Esophagus muscularis mucosa (tissue), 4 donors: ENCODE measurements around the gene EHD3. TPM values are rescaled to one million over a fixed set of nuclear protein-coding genes. Genes with fewer than 3 reads are reported as not detected.

Source experiments
- DNase-seq: peaks from one replicate; pipeline ENCODE4 v3.0.0-alpha.2; 2017; ENCODE audit errors: extremely low spot score
- H3K27ac ChIP-seq, 4 donors: fragments of 200-600 bp; sonication (generic); replicated peaks in 1 of 4; 1 replicate in 3 of 4; 2 replicates in 1 of 4; pipeline ENCODE4 v1.5.1; 2016 to 2019; ENCODE audit warnings: mild to moderate bottlenecking in 1 of 4
- H3K27me3 ChIP-seq, 4 donors: fragments of 200-600 bp; sonication (generic); one replicate each; pipeline versions ENCODE4 v1.5.1 to v1.6.0; 2016 to 2019
- H3K36me3 ChIP-seq, 4 donors: fragments of 200-600 bp; sonication (generic); one replicate each; pipeline ENCODE4 v1.5.1; 2016 to 2019
- H3K4me1 ChIP-seq, 4 donors: fragments of 200-600 bp; sonication (generic); one replicate each; pipeline ENCODE4 v1.5.1; 2016 to 2019
- H3K4me3 ChIP-seq, 4 donors: fragments of 200-600 bp; sonication (generic); 1 replicate in 2 of 4; 2 replicates in 2 of 4; pipeline ENCODE4 v1.5.1; 2016 to 2019; ENCODE audit warnings: mild to moderate bottlenecking in 4 of 4, moderate library complexity in 1 of 4
- H3K9me3 ChIP-seq, 4 donors: fragments of 200-600 bp; sonication (generic); 1 replicate in 3 of 4; 2 replicates in 1 of 4; pipeline ENCODE4 v1.5.1; 2016 to 2019
- CTCF ChIP-seq, 3 experiments: fragments of 200-600 bp in 2 of 3; fragments of 450-650 bp in 1 of 3; sonication (generic) in 2 of 3; IDR thresholded peaks; one replicate each; pipeline ENCODE4 v1.5.1; 2017 to 2019; ENCODE audit warnings: antibody characterized with exemption in 3 of 3, mild to moderate bottlenecking in 2 of 3, moderate library complexity in 1 of 3
- EP300 ChIP-seq: sonication (generic); formaldehyde crosslinking; IDR thresholded peaks from one replicate; pipeline ENCODE4 v1.6.1; 2017; ENCODE audit warnings: antibody characterized with exemption
- POLR2A ChIP-seq: fragments of 450-650 bp; IDR thresholded peaks from one replicate; pipeline ENCODE4 v1.6.1; 2017; ENCODE audit warnings: antibody characterized with exemption, moderate library complexity, mild to moderate bottlenecking, low read depth
- POLR2AphosphoS5 ChIP-seq, 2 donors: sonication (generic); formaldehyde crosslinking; IDR thresholded peaks; one replicate each; pipeline ENCODE4 v1.6.1; 2017; ENCODE audit warnings: antibody characterized with exemption in 2 of 2
- WGBS: methylation state at CpG from one replicate; pipeline ENCODE4 v1.1.5; 2018; 5-methylcytosine and 5-hydroxymethylcytosine counted together
- intact Hi-C: fragments of 100-400 bp; cut with DNase I; formaldehyde crosslinking; loops from one replicate; pipeline ENCODE4 v1.15.1; 2023
- total RNA-seq, 4 donors: library from RNA; depleted of rRNA; stranded (reverse); fragments of >200 nt; gene quantifications; one replicate each; pipeline versions ENCODE4 v1.1.0 to v1.2.1, GENCODE V29; 2016

Gene EHD3
- total RNA-seq, 4 donors from 2014 or later: 3.8 to 7.4 (median 4.6) TPM

GRCh38 chr2:31286961-31287550 is 53.1 kb downstream of the EHD3 start:
- no peak for TF ChIP-seq CTCF (IDR thresholded peaks at IDR 0.05)
- TF ChIP-seq POLR2A: no peak
- TF ChIP-seq POLR2AphosphoS5 (IDR thresholded peaks at IDR 0.05): no peak
- TF ChIP-seq EP300: no peak
- intact Hi-C loops: no loop called here

DNA sequence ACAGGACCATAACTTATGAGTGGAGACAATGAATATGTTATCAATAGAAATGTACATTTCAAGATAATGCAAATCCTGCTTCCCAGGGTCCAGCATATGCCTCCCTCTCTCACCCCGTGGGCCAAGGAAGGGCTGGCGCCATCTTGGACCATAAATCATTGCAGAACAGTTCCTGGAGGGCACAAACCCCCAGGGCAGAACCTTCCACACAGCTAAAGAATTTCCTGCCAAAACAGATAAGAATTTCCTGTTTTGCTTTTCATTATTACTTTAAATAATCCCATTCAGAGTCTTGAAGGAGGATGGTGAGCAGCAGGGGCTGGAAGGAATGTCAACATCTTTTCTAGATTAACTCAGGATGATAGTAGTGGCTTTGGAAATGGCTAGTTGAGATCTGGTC is 53.7 kb downstream of the EHD3 start:
- TF ChIP-seq POLR2AphosphoS5 (IDR thresholded peaks at IDR 0.05) (no peak), CTCF (IDR thresholded peaks at IDR 0.05) (no peak), EP300 (no peak), POLR2A (no peak)
- no peaks in the 10 kb centered on the region for H3K9me3 ChIP-seq
- 64% methylated on average over 2 of the region's 2 CpGs for WGBS
- no peak for DNase-seq
- no peak overlapping the region for H3K4me3 ChIP-seq
- no peaks in the 10 kb centered on the region for H3K36me3 ChIP-seq
- no peaks in the 10 kb centered on the region for H3K4me1 ChIP-seq
- intact Hi-C loops: no loop called here
- no peaks in the 10 kb centered on the region for H3K27me3 ChIP-seq
- H3K27ac ChIP-seq: no peak overlapping the region

More at GRCh38 chr2:31286961-31287550, 53.1 kb downstream of the EHD3 start:
- no peak for DNase-seq
- Histone ChIP-seq H3K4me1 (no peaks in the 10 kb centered on the region), H3K27ac (no peak overlapping the region), H3K9me3 (no peaks in the 10 kb centered on the region), H3K4me3 (no peak overlapping the region), H3K27me3 (no peaks in the 10 kb centered on the region), H3K36me3 (no peaks in the 10 kb centered on the region)
- 86% methylated on average over 5 of the region's 5 CpGs for WGBS

GRCh38 chr2:31294196-31294595 is 60.2 kb downstream of the EHD3 start:
- Histone ChIP-seq H3K4me1 (peaks cover 18 to 27% (median 27%) of the 10 kb centered on the region in 4 donors), H3K27ac (no peak overlapping the region), H3K36me3 (no peaks in the 10 kb centered on the region), H3K4me3 (no peak overlapping the region), H3K27me3 (no peaks in the 10 kb centered on the region), H3K9me3 (no peaks in the 10 kb centered on the region)
- WGBS: 79% methylated on average over 1 of the region's 1 CpG
- intact Hi-C loops: no loop called here
- no peak for DNase-seq
- TF ChIP-seq POLR2A (no peak), CTCF (IDR thresholded peaks at IDR 0.05) (no peak), POLR2AphosphoS5 (IDR thresholded peaks at IDR 0.05) (no peak), EP300 (no peak)

- WGBS: 45% methylated on average over 7 of the region's 8 CpGs
- H3K27me3 ChIP-seq: no peaks in the 10 kb centered on the region
- H3K36me3 ChIP-seq: no peaks in the 10 kb centered on the region
- TF ChIP-seq POLR2AphosphoS5 (IDR thresholded peaks at IDR 0.05): no peak
- no peak for TF ChIP-seq CTCF (IDR thresholded peaks at IDR 0.05)
- peak overlapping the region in 2 of 4 donors; percentile 5 to 31 for H3K27ac ChIP-seq
- H3K4me1 ChIP-seq: peaks cover 18 to 27% (median 27%) of the 10 kb centered on the region in 4 donors
- H3K4me3 ChIP-seq: no peak overlapping the region
- intact Hi-C loops: no loop called here
- H3K9me3 ChIP-seq: no peaks in the 10 kb centered on the region
- DNase-seq: no peak
Observed at GRCh38 chr2:31296641-31297287, 62.8 kb downstream of the EHD3 start.
